BE2C (cell line): ENCODE measurements around the gene NEDD9.

Experiments used
- DNase-seq: peaks from one replicate; pipeline ENCODE4 v3.0.0-alpha.2; 2020
- H3K27me3 ChIP-seq: fragments of 250-450 bp; sonication (Bioruptor Pico); 2 replicates; pipeline ENCODE4 v1.5.1; 2020; ENCODE audit warnings: mild to moderate bottlenecking
- H3K36me3 ChIP-seq: fragments of 250-450 bp; sonication (Bioruptor Pico); 2 replicates; pipeline ENCODE4 v1.5.1; 2020; ENCODE audit warnings: mild to moderate bottlenecking
- H3K4me1 ChIP-seq: fragments of 250-450 bp; sonication (Bioruptor Pico); 2 replicates; pipeline ENCODE4 v1.5.1; 2020
- H3K4me3 ChIP-seq: 2 replicates; pipeline ENCODE4 v1.5.1; 2011; ENCODE audit warnings: low read depth, low read length
- H3K9me3 ChIP-seq: fragments of 250-450 bp; sonication (Bioruptor Pico); 2 replicates; pipeline ENCODE4 v1.5.1; 2020
- TF ChIP-seq, protein P1 (sequence below): IDR thresholded peaks from 2 replicates; pipeline ENCODE4 v1.5.1; 2012; ENCODE audit warnings: mild to moderate bottlenecking, low read depth, low read length

The NEDD9 gene

DNA sequence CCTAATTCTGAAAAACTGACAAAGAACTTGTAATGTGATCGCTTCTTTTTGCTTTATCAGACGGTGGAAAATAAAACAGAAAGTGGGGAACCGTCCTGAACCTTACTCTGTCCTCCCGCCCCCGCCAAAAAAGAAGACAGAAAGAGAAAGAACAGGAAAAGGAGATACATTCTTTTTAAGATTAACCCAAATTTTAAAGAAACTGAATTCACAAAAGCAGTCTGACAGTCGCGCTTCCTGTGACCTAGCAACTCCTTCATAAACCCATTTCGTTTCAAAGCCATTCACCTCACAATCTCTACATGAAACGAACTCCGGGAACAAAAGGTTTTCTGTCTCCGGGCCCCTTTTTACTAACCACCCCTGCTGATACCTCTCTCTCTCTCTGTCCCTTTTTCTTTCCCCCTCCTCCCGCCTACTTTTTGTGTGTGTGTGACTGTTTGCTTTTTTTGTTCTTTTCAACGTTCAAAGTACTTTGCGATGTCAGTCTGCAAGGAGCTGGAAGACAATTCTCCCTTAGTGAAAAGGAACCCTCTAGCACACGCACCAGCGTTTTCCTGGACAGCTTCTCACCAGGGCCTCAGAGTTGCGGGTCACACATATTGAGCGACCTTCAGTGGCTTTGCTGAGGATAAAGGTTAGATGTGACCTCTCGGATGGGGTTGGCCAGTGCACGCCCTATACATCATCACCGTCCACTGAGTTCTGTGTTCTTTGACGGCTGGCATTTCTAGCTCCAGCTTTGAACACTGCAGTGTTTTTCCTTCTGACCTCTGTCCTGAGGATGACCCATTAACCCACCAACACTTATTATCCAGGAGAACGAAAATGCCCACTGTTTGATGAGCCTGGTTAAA is 530 bp upstream of the NEDD9 start:
- DNase-seq = no peak

DNA sequence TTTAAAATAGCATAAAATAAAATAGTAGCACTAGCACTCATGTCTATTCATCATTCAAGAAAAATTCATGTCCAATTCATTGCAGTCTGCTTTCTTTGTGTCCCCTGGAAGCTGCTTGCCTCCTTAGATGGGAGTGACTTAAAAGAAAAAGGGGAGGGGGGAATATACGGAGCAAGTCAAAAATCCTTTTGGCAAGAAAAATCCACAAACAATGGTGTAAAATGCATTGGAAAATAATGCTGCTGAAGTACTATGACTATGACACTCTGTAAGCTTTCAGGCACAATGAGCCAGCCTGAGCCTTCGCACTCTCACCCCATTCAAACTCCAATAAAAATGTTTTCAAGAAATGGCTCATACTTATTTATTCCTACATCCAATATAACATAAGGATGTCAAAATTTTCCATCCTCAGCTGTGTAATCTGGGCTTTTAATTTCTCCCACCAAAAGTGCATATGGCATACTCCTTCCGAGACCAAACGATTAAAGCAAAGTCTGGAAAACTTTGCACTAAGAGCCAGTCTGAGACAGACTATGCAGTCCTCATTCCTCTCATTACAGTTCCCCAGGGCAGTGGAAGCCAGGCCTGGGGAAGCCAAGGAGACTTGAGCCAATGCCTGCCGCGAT is 790 bp downstream of the NEDD9 start:
- Histone ChIP-seq H3K9me3 (no peaks in the 10 kb centered on the region), H3K4me1 (no peaks in the 10 kb centered on the region), H3K4me3 (peak overlapping the region; percentile 50), H3K36me3 (no peaks in the 10 kb centered on the region), H3K27me3 (no peaks in the 10 kb centered on the region)
- DNase-seq = no peak
- TF ChIP-seq, protein P1, sequence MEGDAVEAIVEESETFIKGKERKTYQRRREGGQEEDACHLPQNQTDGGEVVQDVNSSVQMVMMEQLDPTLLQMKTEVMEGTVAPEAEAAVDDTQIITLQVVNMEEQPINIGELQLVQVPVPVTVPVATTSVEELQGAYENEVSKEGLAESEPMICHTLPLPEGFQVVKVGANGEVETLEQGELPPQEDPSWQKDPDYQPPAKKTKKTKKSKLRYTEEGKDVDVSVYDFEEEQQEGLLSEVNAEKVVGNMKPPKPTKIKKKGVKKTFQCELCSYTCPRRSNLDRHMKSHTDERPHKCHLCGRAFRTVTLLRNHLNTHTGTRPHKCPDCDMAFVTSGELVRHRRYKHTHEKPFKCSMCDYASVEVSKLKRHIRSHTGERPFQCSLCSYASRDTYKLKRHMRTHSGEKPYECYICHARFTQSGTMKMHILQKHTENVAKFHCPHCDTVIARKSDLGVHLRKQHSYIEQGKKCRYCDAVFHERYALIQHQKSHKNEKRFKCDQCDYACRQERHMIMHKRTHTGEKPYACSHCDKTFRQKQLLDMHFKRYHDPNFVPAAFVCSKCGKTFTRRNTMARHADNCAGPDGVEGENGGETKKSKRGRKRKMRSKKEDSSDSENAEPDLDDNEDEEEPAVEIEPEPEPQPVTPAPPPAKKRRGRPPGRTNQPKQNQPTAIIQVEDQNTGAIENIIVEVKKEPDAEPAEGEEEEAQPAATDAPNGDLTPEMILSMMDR = no peak

More for the DNA sequence above, 530 bp upstream of the NEDD9 start:
- TF ChIP-seq, protein P1 = no peak
- H3K4me3 ChIP-seq = peak overlapping the region; percentile 50
- H3K27me3 ChIP-seq = no peaks in the 10 kb centered on the region
- H3K36me3 ChIP-seq = no peaks in the 10 kb centered on the region
- H3K4me1 ChIP-seq = no peaks in the 10 kb centered on the region
- no peaks in the 10 kb centered on the region for H3K9me3 ChIP-seq

DNA sequence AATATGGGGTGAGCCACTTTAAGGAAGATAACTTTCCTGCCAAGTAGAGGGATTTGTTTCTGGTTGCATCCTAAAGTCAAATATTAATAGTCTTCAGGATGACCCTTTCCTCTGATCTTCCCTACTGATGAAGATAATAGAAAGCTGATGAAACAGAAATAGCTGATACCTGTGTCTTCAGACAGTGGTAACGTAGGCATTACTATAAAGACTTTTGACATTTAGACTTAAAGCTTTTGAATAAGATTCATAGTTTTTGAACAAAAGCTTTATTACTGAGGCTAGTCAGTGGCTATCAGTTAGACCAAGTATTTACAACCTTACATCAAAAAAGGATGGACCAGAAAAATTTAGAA is 1.4 kb downstream of the NEDD9 start:
- TF ChIP-seq, protein P1 = no peak
- DNase-seq = no peak
- H3K4me3 ChIP-seq = no peak overlapping the region
- no peaks in the 10 kb centered on the region for H3K36me3 ChIP-seq
- H3K27me3 ChIP-seq = no peaks in the 10 kb centered on the region
- H3K4me1 ChIP-seq = no peaks in the 10 kb centered on the region
- H3K9me3 ChIP-seq = no peaks in the 10 kb centered on the region

DNA sequence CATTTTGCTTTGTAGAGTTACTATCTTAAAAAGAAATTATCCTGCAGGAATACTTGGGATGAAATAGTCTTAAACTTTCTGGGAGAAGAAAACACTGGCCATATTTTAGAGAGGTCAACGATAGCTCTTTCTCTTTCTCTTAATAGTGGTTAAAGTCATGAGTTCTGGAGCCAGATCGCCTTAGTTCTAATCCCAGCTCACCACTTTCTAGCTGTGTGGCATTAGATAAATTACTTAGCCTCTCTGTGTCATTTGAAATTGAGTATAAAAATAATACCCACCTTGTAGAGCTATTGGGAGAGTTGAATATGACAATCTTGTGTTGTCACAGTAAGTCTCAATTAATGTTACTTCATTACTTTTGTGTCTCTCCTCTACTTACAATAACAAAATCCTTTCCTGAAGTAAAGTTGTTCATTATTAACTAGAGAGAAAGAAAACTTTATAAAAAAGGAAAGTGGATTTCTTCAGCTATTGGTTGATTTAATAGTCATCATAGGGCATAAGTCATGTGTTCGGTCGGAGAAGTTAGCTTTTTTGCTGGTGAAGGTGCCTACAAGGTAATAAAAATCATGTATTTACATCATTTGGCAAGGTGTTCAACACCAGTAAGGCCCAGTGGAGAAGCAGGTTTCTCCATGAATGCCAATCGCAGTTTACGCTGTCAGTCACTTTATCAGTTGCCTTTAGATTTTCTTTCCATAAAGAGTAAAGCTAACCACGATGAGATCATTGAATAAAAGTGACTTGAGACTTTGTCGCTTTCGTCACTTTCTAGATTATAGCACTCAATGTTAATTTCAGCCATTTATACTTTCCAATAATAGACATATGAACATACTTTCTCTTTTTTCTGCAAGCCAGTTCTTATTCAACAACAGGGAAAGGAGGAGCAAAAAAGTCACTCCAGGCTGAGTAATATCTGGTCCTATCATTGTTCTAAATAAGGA is 2.0 kb downstream of the NEDD9 start:
- Histone ChIP-seq H3K4me1 (no peaks in the 10 kb centered on the region), H3K4me3 (no peak overlapping the region), H3K36me3 (no peaks in the 10 kb centered on the region), H3K27me3 (no peaks in the 10 kb centered on the region), H3K9me3 (no peaks in the 10 kb centered on the region)
- no peak for DNase-seq
- TF ChIP-seq, protein P1 = no peak

DNA sequence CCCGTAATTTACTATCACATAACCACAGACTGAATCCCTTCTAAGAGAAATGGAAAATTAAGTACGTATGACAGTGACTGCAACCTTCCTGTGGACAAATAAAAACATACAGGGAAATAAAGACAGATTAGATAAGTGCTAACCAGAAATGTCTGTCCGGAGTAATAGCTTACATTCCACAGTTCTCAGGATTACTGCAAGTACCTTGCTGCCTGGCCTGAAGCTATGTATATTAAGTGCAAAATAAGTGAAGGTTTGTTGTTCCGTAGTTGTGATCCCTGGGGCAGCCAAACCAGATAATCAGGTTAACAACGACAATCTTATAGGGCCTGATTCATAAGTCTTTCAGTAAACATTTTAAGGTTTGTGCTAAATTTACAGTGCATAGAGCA is 2.8 kb downstream of the NEDD9 start:
- no peaks in the 10 kb centered on the region for H3K4me1 ChIP-seq

More for the DNA sequence above, 2.8 kb downstream of the NEDD9 start:
- Histone ChIP-seq H3K36me3 (no peaks in the 10 kb centered on the region), H3K4me3 (no peak overlapping the region), H3K27me3 (no peaks in the 10 kb centered on the region), H3K9me3 (no peaks in the 10 kb centered on the region)
- TF ChIP-seq, protein P1 = no peak
- DNase-seq = no peak
